A549 (cell line): Measurements from ENCODE around the gene EIF4G3. TPM values are rescaled to one million over a fixed set of nuclear protein-coding genes. Genes with fewer than 3 reads are reported as not detected.

Source experiments
- ATAC-seq, 2 experiments: fragments of 200-7000 bp in 1 of 2; fragments of >200 bp in 1 of 2; cut with Nextera tagmentation in 1 of 2; cut with Tn5 transposase in 1 of 2; 3 replicates each; pipeline versions ENCODE4 v1.8.0 to v1.9.1; 2018 to 2020; ENCODE audit warnings: mild to moderate bottlenecking in 1 of 2, moderate library complexity in 1 of 2
- CTCF ChIA-PET: fragments of 300-600 bp; sonication (Branson Sonifier 250); formaldehyde crosslinking; extraction: SDS; loops from one replicate; lab custom pipeline; 2021; ENCODE audit warnings: antibody characterized with exemption, inconsistent platforms; lab: Yijun Ruan, JAX
- POLR2A ChIA-PET: fragments of 350-600 bp; formaldehyde crosslinking; extraction: SDS; loops from one replicate; lab custom pipeline; 2021; ENCODE audit warnings: antibody characterized with exemption, inconsistent platforms; lab: Yijun Ruan, JAX
- DNase-seq, 2 experiments: peaks; one replicate each; pipeline versions ENCODE4 v3.0.0 to v3.0.0-alpha.2; 2011 to 2016; ENCODE audit warnings: low read depth in 1 of 2, low spot score in 1 of 2
- FAIRE-seq: peaks from 2 replicates; lab custom pipeline; 2011; peaks lifted over from hg19 to GRCh38; lab: Jason Lieb, UNC
- H3K27ac ChIP-seq, 2 experiments: fragments of >200 bp; sonication (Bioruptor Twin); formaldehyde crosslinking; 3 replicates each; pipeline ENCODE4 v1.5.1; 2016 to 2017
- H3K4me1 ChIP-seq: fragments of >200 bp; sonication (Bioruptor Twin); formaldehyde crosslinking; 3 replicates; pipeline ENCODE4 v1.6.1; 2016
- H3K4me2 ChIP-seq: fragments of >200 bp; sonication (Bioruptor Twin); formaldehyde crosslinking; 3 replicates; pipeline ENCODE4 v1.6.1; 2016
- H3K4me3 ChIP-seq: fragments of >200 bp; sonication (Bioruptor Twin); formaldehyde crosslinking; 3 replicates; pipeline ENCODE4 v1.5.1; 2016
- H3K9me3 ChIP-seq: fragments of >200 bp; sonication (Bioruptor Twin); formaldehyde crosslinking; 3 replicates; pipeline ENCODE4 v1.6.1; 2016
- BHLHE40 ChIP-seq: IDR thresholded peaks from 2 replicates; pipeline ENCODE4 v1.6.1; 2012; ENCODE audit warnings: low read depth, low read length, inconsistent platforms
- CHD2 ChIP-seq: fragments of 150-350 bp; IDR thresholded peaks from 2 replicates; pipeline ENCODE4 v1.6.1; 2014; ENCODE audit warnings: low read length; ENCODE audit not compliant: partially characterized antibody
- EP300 ChIP-seq, 2 experiments: fragments of >200 bp; sonication (Bioruptor Twin); formaldehyde crosslinking; IDR thresholded peaks; 2 replicates in 1 of 2; 3 replicates in 1 of 2; pipeline ENCODE4 v1.6.1; 2016 to 2017
- FOSB ChIP-seq: fragments of 250-450 bp; sonication (Bioruptor Pico); IDR thresholded peaks from 2 replicates; pipeline ENCODE4 v1.5.0; 2020; ENCODE audit warnings: mild to moderate bottlenecking, moderate library complexity
- FOSL2 ChIP-seq, 2 experiments: fragments of 450-650 bp in 1 of 2; fragments of >200 bp in 1 of 2; sonication (Bioruptor Twin) in 1 of 2; formaldehyde crosslinking; IDR thresholded peaks; 2 replicates each; pipeline versions ENCODE4 v1.5.0 to v1.6.1; 2016 to 2020; ENCODE audit warnings: mild to moderate bottlenecking in 1 of 2, moderate library complexity in 1 of 2
- FOXS1 ChIP-seq: fragments of 250-450 bp; sonication (Bioruptor Pico); IDR thresholded peaks from 2 replicates; pipeline ENCODE4 v1.5.0; 2020; ENCODE audit warnings: mild to moderate bottlenecking, moderate library complexity
- HEYL ChIP-seq: fragments of 250-450 bp; sonication (Bioruptor Pico); IDR thresholded peaks from 2 replicates; pipeline ENCODE4 v1.8.0; 2021; ENCODE audit warnings: mild to moderate bottlenecking, moderate library complexity
- HOXB5 ChIP-seq: fragments of 250-450 bp; sonication (Bioruptor Pico); IDR thresholded peaks from 2 replicates; pipeline ENCODE4 v1.5.0; 2020; ENCODE audit warnings: mild to moderate bottlenecking, moderate library complexity
- KDM5A ChIP-seq: fragments of 200-600 bp; sonication (generic); IDR thresholded peaks from 2 replicates; pipeline ENCODE4 v1.6.1; 2016; ENCODE audit warnings: antibody characterized with exemption, mild to moderate bottlenecking
- MAFK ChIP-seq: fragments of 450-650 bp; IDR thresholded peaks from 2 replicates; pipeline ENCODE4 v1.6.1; 2014; ENCODE audit not compliant: partially characterized antibody
- MAZ ChIP-seq: fragments of 150-350 bp; IDR thresholded peaks from 2 replicates; pipeline ENCODE4 v1.6.1; 2014; ENCODE audit warnings: antibody characterized with exemption, low read depth, low read length, borderline replicate concordance
- MYC ChIP-seq: IDR thresholded peaks from 2 replicates; pipeline ENCODE4 v1.6.1; 2012; ENCODE audit warnings: mild to moderate bottlenecking, inconsistent platforms, low read length, improper control_type of control experiment, borderline replicate concordance
- NPAS2 ChIP-seq: fragments of 250-450 bp; sonication (Bioruptor Pico); IDR thresholded peaks from 2 replicates; pipeline ENCODE4 v1.8.0; 2022; ENCODE audit warnings: mild to moderate bottlenecking, moderate library complexity, borderline replicate concordance
- RARB ChIP-seq: fragments of 250-450 bp; sonication (Bioruptor Pico); IDR thresholded peaks from 2 replicates; pipeline ENCODE4 v1.8.0; 2021; ENCODE audit warnings: mild to moderate bottlenecking, moderate library complexity
- RFX5 ChIP-seq: fragments of 450-650 bp; IDR thresholded peaks from 2 replicates; pipeline ENCODE4 v1.7.1; 2014; ENCODE audit warnings: antibody characterized with exemption, mild to moderate bottlenecking, moderate library complexity
- TFCP2L1 ChIP-seq: fragments of 250-450 bp; sonication (Bioruptor Pico); IDR thresholded peaks from 2 replicates; pipeline ENCODE4 v1.5.0; 2021; ENCODE audit warnings: mild to moderate bottlenecking
- TP53 ChIP-seq: fragments of 250-450 bp; sonication (Bioruptor Pico); IDR thresholded peaks from 2 replicates; pipeline ENCODE4 v1.5.0; 2021; ENCODE audit warnings: mild to moderate bottlenecking, moderate library complexity
- ZFP36 ChIP-seq: fragments of 450-650 bp; IDR thresholded peaks from 2 replicates; pipeline ENCODE4 v1.6.1; 2014; ENCODE audit warnings: borderline replicate concordance; ENCODE audit not compliant: partially characterized antibody
- ZSCAN20 ChIP-seq: fragments of 250-450 bp; sonication (Bioruptor Pico); IDR thresholded peaks from 2 replicates; pipeline ENCODE4 v1.8.0; 2022; ENCODE audit warnings: mild to moderate bottlenecking, moderate library complexity
- WGBS: methylation state at CpG from one replicate; pipeline ENCODE4 v1.1.6; 2017; ENCODE audit errors: missing lambda C conversion rate; 5-methylcytosine and 5-hydroxymethylcytosine counted together
- polyA plus RNA-seq, 4 experiments: library from polyadenylated mRNA; depleted of rRNA in 3 of 4; stranded (reverse); fragments of >200 nt; fragmentation: RNase III in 1 of 4; extraction: RNeasy Plus Mini Kit Qiagen cat#74134 plus additional on column Dnase treatment in 1 of 4; gene quantifications; 2 replicates in 3 of 4; 3 replicates in 1 of 4; pipeline ENCODE4 v1.2.3, GENCODE V29; 2011 to 2017
- TF ChIP-seq, protein P1 (sequence below): fragments of >200 bp; sonication (Bioruptor Twin); formaldehyde crosslinking; IDR thresholded peaks from 2 replicates; pipeline ENCODE4 v1.6.1; 2016
- TF ChIP-seq, protein P2 (sequence below): fragments of >200 bp; sonication (Bioruptor Twin); formaldehyde crosslinking; IDR thresholded peaks from 3 replicates; pipeline ENCODE4 v1.6.1; 2016
- TF ChIP-seq, protein P3 (sequence below): fragments of 250-450 bp; sonication (Bioruptor Pico); IDR thresholded peaks from 2 replicates; pipeline ENCODE4 v1.5.0; 2020; ENCODE audit warnings: low read depth, mild to moderate bottlenecking, moderate library complexity
- TF ChIP-seq, protein P4 (sequence below): fragments of 200-600 bp; sonication (generic); IDR thresholded peaks from 2 replicates; pipeline ENCODE4 v1.6.1; 2016; ENCODE audit warnings: antibody characterized with exemption, mild to moderate bottlenecking, moderate library complexity

The EIF4G3 gene
- polyA plus RNA-seq, 2 of the 4 experiments (the other 2 are of a cell fraction): 25.0 to 51.3 TPM

DNA sequence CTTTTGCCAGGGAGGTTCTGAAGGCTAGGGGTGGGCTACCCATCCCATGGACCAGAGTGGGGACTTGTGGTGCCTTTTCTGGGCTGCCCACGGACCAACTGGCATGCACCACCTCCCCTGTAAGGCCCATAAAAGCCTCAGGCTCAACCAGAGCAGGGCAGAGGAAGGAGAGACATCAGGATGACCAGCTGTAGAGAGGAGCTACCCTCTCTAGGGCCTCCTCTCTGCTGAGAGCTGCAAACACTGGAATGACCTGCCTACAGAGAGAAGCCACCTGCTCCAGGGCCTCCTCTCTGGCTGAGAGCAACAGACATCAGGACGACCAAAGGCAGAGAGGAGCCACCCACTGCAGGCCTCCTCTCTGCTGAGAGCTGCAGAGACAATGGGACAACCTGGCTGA is 140.9 kb downstream of the EIF4G3 start:
- 100% methylated on average over 1 of the region's 2 CpGs for WGBS
- Histone ChIP-seq H3K9me3 (no peaks in the 10 kb centered on the region), H3K27ac (no peak overlapping the region), H3K4me3 (no peak overlapping the region), H3K4me1 (peaks cover 25% of the 10 kb centered on the region), H3K4me2 (no peak overlapping the region)
- ATAC-seq: no peak
- DNase-seq: no peak
- ChIA-PET CTCF (interaction anchor here (0.9 to 1.2 kb wide), 2 partner anchors 92 to 326 kb away, joined by 3 read pairs; no protein-coding TSS in a partner anchor), POLR2A (interaction anchor here (1.0 kb wide), 1 partner anchor 10 kb away, joined by 3 read pairs; no protein-coding TSS in a partner anchor)
- no peak for TF ChIP-seq ZSCAN20
- TF ChIP-seq HOXB5 (CRISPR knock-in tag): no peak
- no peak for TF ChIP-seq FOXS1 (CRISPR knock-in tag)
- no peak for TF ChIP-seq TP53 (CRISPR knock-in tag)
- no peak for TF ChIP-seq CHD2
- no peak for TF ChIP-seq ZFP36
- TF ChIP-seq BHLHE40: no peak
- FAIRE-seq: no peak

DNA sequence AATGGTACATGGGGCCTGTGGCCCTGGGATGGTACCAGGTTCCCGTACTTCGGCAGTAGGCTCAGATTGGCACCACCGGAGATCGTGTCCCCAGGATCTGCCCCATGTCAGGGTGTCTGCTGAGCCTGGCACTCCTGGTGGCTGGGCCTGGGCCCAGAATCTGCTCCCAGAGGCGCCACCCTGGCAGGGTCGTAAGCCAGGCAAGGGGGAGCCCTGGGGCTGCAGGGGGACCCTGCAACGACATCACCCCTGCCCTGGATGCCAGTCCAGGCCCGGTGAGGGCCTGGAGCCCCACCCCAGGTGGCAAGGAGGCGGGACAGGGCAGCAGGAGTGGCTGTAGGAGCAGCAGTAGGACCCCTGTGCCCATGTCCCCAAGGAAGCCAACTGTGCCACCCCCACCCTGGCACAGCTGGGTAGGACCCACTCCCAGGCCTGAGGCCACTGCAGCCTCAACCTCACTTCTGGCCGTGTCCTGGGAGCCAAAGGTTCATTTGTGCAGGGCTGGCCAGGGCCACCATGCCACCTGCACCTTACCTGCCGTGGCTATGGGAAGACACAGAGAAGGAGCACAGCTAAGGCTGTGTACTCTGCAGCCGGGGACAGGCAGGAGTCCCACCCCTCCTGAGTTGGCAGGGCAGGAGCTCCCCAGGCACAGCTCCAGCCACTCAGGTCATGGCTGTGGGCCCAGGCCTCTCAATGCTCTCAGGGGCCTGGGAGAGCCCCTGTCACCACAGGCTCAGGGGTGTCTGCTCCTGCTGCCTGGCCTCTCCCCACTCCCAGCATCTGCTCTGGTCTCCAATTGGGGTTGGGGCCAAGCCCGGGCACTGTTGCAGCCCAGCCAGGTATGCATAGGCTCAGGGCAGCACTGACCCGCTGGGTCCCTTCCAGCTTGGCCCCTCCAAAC is 141.7 kb downstream of the EIF4G3 start:
- H3K27ac ChIP-seq: no peak overlapping the region
- no peaks in the 10 kb centered on the region for H3K9me3 ChIP-seq
- TF ChIP-seq HEYL (CRISPR knock-in tag) (no peak), FOSB (no peak), TP53 (CRISPR knock-in tag) (no peak), RARB (CRISPR knock-in tag) (no peak), MYC (no peak)
- TF ChIP-seq, protein P1, sequence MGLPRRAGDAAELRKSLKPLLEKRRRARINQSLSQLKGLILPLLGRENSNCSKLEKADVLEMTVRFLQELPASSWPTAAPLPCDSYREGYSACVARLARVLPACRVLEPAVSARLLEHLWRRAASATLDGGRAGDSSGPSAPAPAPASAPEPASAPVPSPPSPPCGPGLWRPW: no peak
- POLR2A ChIA-PET: interaction anchor here (1.0 kb wide), 1 partner anchor 11 kb away, joined by 3 read pairs; no protein-coding TSS in a partner anchor
- CTCF ChIA-PET: interaction anchor here (1.3 kb wide), 1 partner anchor 12 kb away, joined by 3 read pairs; no protein-coding TSS in a partner anchor
- 60% methylated on average over 1 of the region's 14 CpGs for WGBS
- H3K4me1 ChIP-seq: peaks cover 25% of the 10 kb centered on the region
- no peak overlapping the region for H3K4me2 ChIP-seq
- ATAC-seq (no peak; a peak in 2 of 6 replicates), FAIRE-seq (no peak), DNase-seq (no peak)
- no peak overlapping the region for H3K4me3 ChIP-seq

DNA sequence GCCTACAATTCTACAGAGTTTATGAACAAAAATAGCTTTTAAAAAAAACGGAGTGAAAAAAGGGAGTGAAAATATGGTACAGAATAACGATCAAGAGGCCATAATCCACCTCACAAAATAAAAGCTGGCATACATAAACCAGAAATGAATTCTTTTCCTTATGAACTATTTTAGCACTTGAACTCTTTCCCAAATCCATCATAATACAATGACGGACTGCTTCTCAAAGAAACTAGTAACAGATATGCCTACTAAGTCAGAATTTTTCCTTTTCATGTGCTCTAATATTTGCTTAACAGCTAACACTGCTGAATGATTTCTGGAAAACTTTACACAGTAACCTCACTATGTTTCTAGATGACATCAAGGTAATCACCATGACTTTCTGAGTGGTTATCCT is 144.0 kb downstream of the EIF4G3 start:
- no peak for ATAC-seq
- POLR2A ChIA-PET: no interaction called here
- H3K9me3 ChIP-seq: no peaks in the 10 kb centered on the region
- FAIRE-seq: no peak
- no peak overlapping the region for H3K27ac ChIP-seq
- TF ChIP-seq NPAS2 (CRISPR knock-in tag): no peak
- TF ChIP-seq, protein P2, sequence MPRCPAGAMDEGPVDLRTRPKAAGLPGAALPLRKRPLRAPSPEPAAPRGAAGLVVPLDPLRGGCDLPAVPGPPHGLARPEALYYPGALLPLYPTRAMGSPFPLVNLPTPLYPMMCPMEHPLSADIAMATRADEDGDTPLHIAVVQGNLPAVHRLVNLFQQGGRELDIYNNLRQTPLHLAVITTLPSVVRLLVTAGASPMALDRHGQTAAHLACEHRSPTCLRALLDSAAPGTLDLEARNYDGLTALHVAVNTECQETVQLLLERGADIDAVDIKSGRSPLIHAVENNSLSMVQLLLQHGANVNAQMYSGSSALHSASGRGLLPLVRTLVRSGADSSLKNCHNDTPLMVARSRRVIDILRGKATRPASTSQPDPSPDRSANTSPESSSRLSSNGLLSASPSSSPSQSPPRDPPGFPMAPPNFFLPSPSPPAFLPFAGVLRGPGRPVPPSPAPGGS: no peak
- TF ChIP-seq TFCP2L1: no peak
- TF ChIP-seq, protein P3, sequence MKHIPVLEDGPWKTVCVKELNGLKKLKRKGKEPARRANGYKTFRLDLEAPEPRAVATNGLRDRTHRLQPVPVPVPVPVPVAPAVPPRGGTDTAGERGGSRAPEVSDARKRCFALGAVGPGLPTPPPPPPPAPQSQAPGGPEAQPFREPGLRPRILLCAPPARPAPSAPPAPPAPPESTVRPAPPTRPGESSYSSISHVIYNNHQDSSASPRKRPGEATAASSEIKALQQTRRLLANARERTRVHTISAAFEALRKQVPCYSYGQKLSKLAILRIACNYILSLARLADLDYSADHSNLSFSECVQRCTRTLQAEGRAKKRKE (CRISPR knock-in tag): no peak
- TF ChIP-seq, all 56 proteins: peak for 0
- no peak for DNase-seq
- WGBS: 66% methylated on average over 3 of the region's 3 CpGs
- H3K4me3 ChIP-seq: no peak overlapping the region
- H3K4me1 ChIP-seq: peaks cover 40% of the 10 kb centered on the region
- peak overlapping the region; percentile 23; the same call in 1 of the 3 replicates for H3K4me2 ChIP-seq
- CTCF ChIA-PET: no interaction called here

DNA sequence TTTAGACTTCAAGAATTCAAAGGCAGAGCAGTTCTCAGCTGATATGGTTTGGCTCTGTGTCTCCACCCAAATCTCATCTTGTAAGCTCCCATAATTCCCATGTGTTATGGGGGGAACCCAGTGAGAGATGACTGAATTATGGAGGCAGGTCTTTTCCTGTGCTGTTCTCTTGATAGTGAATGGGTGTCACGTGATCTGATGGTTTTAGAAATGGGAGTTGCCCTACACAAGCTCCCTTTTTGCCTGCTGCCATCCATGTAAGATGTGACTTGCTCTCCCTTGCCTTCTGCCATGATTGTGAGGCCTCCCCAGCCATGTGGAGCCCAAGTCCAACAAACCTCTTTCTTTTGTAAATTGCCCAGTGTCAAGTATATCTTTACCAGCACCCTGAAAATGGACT is 146.5 kb downstream of the EIF4G3 start:
- CTCF ChIA-PET: no interaction called here
- H3K4me3 ChIP-seq: no peak overlapping the region
- WGBS: 83% methylated on average over 1 of the region's 1 CpG
- POLR2A ChIA-PET: no interaction called here
- FAIRE-seq: no peak
- no peak overlapping the region for H3K4me2 ChIP-seq
- H3K4me1 ChIP-seq: peaks cover 52% of the 10 kb centered on the region
- no peak for DNase-seq
- no peak for ATAC-seq
- no peak overlapping the region for H3K27ac ChIP-seq
- H3K9me3 ChIP-seq: no peaks in the 10 kb centered on the region
- TF ChIP-seq KDM5A: no peak
- TF ChIP-seq BHLHE40: no peak
- TF ChIP-seq MAZ: no peak
- no peak for TF ChIP-seq FOSL2 (IDR thresholded peaks at IDR 0.05)
- no peak for TF ChIP-seq FOSL2 (CRISPR knock-in tag; IDR thresholded peaks at IDR 0.05)
- TF ChIP-seq MAFK: no peak
- TF ChIP-seq EP300 (IDR thresholded peaks at IDR 0.05): no peak
- TF ChIP-seq, protein P4, sequence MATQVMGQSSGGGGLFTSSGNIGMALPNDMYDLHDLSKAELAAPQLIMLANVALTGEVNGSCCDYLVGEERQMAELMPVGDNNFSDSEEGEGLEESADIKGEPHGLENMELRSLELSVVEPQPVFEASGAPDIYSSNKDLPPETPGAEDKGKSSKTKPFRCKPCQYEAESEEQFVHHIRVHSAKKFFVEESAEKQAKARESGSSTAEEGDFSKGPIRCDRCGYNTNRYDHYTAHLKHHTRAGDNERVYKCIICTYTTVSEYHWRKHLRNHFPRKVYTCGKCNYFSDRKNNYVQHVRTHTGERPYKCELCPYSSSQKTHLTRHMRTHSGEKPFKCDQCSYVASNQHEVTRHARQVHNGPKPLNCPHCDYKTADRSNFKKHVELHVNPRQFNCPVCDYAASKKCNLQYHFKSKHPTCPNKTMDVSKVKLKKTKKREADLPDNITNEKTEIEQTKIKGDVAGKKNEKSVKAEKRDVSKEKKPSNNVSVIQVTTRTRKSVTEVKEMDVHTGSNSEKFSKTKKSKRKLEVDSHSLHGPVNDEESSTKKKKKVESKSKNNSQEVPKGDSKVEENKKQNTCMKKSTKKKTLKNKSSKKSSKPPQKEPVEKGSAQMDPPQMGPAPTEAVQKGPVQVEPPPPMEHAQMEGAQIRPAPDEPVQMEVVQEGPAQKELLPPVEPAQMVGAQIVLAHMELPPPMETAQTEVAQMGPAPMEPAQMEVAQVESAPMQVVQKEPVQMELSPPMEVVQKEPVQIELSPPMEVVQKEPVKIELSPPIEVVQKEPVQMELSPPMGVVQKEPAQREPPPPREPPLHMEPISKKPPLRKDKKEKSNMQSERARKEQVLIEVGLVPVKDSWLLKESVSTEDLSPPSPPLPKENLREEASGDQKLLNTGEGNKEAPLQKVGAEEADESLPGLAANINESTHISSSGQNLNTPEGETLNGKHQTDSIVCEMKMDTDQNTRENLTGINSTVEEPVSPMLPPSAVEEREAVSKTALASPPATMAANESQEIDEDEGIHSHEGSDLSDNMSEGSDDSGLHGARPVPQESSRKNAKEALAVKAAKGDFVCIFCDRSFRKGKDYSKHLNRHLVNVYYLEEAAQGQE: no peak
- no peak for TF ChIP-seq RFX5
